Measurements from ENCODE around the gene DCUN1D2.
"Not testable (repeated sequence)": the region's sequence is repeated elsewhere in the genome, so short reads cannot be mapped to it uniquely, and the experiment has no call there.

The DCUN1D2 gene

GRCh38 chr13:113435907-113436306 is 54.6 kb downstream of the DCUN1D2 start:
- intact Hi-C loops (cut with DNase I); DNase-seq: not testable (repeated sequence)

GRCh38 chr13:113433391-113433916 is 57.1 kb downstream of the DCUN1D2 start:
- intact Hi-C loops (cut with DNase I) = no loop called here
- DNase-seq = no peak

- DNase-seq = no peak
- intact Hi-C loops (cut with DNase I) = no loop called here
Observed at GRCh38 chr13:113432506-113433270, 57.8 kb downstream of the DCUN1D2 start.

GRCh38 chr13:113431171-113431570 is 59.3 kb downstream of the DCUN1D2 start:
- DNase-seq = no peak
- intact Hi-C loops (cut with DNase I) = no loop called here

- intact Hi-C loops (cut with DNase I) = no loop called here
- no peak for DNase-seq
Observed at GRCh38 chr13:113430378-113431110, 60.0 kb downstream of the DCUN1D2 start.

GRCh38 chr13:113429608-113429985 is 60.9 kb downstream of the DCUN1D2 start:
- DNase-seq = no peak
- intact Hi-C loops (cut with DNase I) = no loop called here

GRCh38 chr13:113428871-113429607 is 61.5 kb downstream of the DCUN1D2 start:
- intact Hi-C loops (cut with DNase I) = no loop called here
- DNase-seq = no peak

- intact Hi-C loops (cut with DNase I) = no loop called here
- DNase-seq = no peak
Observed at GRCh38 chr13:113428469-113428865, 62.0 kb downstream of the DCUN1D2 start.

GRCh38 chr13:113427562-113428468 is 62.7 kb downstream of the DCUN1D2 start:
- intact Hi-C loops (cut with DNase I) = no loop called here
- DNase-seq = no peak

GRCh38 chr13:113426591-113426986 is 63.9 kb downstream of the DCUN1D2 start:
- intact Hi-C loops (cut with DNase I) = no loop called here
- DNase-seq = no peak

- intact Hi-C loops (cut with DNase I) = no loop called here
- no peak for DNase-seq
Observed at GRCh38 chr13:113425941-113426590, 64.4 kb downstream of the DCUN1D2 start.

GRCh38 chr13:113423520-113424163 is 66.9 kb downstream of the DCUN1D2 start:
- no peak for DNase-seq
- intact Hi-C loops (cut with DNase I) = no loop called here

GRCh38 chr13:113422807-113423519 is 67.5 kb downstream of the DCUN1D2 start:
- intact Hi-C loops (cut with DNase I) = no loop called here
- DNase-seq = no peak

- no peak for DNase-seq
Observed at GRCh38 chr13:113421673-113422270, 68.7 kb downstream of the DCUN1D2 start.

GRCh38 chr13:113420833-113421600 is 69.5 kb downstream of the DCUN1D2 start:
- no peak for DNase-seq
- intact Hi-C loops (cut with DNase I) = no loop called here

More at GRCh38 chr13:113421673-113422270, 68.7 kb downstream of the DCUN1D2 start:
- intact Hi-C loops (cut with DNase I) = no loop called here

- intact Hi-C loops (cut with DNase I) = no loop called here
- no peak for DNase-seq
Observed at GRCh38 chr13:113420232-113420631, 70.3 kb downstream of the DCUN1D2 start.

Measured in head of caudate nucleus (tissue), 42 donors.